GM12878 (cell line): ENCODE data around the gene SNRNP25.

Source experiments
- SP1 ChIP-seq: IDR thresholded peaks from one replicate; pipeline ENCODE4 v1.6.1; 2011; ENCODE audit warnings: low read depth, low read length
- TF ChIP-seq, protein P1 (sequence below), 3 experiments: IDR thresholded peaks in 2 of 3; conservative IDR thresholded peaks in 1 of 3; 2 replicates each; pipeline ENCODE4 v1.5.1; 2011; ENCODE audit warnings: low read depth in 3 of 3, low read length in 3 of 3, mild to moderate bottlenecking in 3 of 3, control low read depth in 2 of 3, moderate library complexity in 2 of 3, inconsistent platforms in 1 of 3, mixed read lengths in 1 of 3; ENCODE audit not compliant: control insufficient read depth in 2 of 3, insufficient read depth in 1 of 3; ENCODE audit errors: extremely low read depth in 1 of 3

DNA sequence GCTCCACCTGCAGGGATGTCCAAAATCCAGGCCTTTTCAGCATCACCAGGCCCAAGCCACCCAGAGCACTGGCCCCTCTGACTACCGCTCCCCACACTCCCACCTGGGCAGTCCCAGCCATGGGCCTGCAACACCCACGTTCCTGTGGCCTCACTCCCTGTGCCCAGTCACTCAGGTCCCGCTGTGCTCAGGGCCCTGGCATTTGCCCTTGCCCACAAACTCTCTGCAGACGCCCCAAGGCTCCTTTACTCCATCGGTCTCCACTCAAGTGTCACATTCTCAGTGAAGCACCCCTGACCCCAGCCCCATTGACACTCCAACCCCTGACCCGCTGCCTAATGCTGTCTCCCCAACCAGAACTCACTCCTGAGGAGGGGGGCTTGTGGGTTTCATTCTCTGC is 48.0 kb downstream of the SNRNP25 start:
- no peak for TF ChIP-seq SP1
- TF ChIP-seq, protein P1, sequence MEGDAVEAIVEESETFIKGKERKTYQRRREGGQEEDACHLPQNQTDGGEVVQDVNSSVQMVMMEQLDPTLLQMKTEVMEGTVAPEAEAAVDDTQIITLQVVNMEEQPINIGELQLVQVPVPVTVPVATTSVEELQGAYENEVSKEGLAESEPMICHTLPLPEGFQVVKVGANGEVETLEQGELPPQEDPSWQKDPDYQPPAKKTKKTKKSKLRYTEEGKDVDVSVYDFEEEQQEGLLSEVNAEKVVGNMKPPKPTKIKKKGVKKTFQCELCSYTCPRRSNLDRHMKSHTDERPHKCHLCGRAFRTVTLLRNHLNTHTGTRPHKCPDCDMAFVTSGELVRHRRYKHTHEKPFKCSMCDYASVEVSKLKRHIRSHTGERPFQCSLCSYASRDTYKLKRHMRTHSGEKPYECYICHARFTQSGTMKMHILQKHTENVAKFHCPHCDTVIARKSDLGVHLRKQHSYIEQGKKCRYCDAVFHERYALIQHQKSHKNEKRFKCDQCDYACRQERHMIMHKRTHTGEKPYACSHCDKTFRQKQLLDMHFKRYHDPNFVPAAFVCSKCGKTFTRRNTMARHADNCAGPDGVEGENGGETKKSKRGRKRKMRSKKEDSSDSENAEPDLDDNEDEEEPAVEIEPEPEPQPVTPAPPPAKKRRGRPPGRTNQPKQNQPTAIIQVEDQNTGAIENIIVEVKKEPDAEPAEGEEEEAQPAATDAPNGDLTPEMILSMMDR (IDR thresholded peaks at IDR 0.05 in 2 of 3, conservative IDR thresholded peaks at IDR 0.05 in 1 of 3; ENCODE audit: control insufficient read depth in 2 of 3, extremely low read depth in 1 of 3, insufficient read depth in 1 of 3, low read depth in 3 of 3, low read length in 3 of 3) = no peak
